GM19025 (cell line): Measurements from ENCODE around the gene DUS2.
"Not testable (repeated sequence)": the region's sequence is repeated elsewhere in the genome, so short reads cannot be mapped to it uniquely, and the experiment has no call there.

Source experiments
- ATAC-seq: cut with Tn5 transposase; IDR thresholded peaks from one replicate; pipeline ENCODE4 v1.9.1; 2021; ENCODE audit warnings: mild to moderate bottlenecking, low read depth, moderate library complexity; ENCODE audit not compliant: unreplicated experiment

DUS2 gene

GRCh38 chr16:67998231-67998778 is 24.8 kb upstream of the DUS2 start:
- ATAC-seq: not testable (repeated sequence)

DNA sequence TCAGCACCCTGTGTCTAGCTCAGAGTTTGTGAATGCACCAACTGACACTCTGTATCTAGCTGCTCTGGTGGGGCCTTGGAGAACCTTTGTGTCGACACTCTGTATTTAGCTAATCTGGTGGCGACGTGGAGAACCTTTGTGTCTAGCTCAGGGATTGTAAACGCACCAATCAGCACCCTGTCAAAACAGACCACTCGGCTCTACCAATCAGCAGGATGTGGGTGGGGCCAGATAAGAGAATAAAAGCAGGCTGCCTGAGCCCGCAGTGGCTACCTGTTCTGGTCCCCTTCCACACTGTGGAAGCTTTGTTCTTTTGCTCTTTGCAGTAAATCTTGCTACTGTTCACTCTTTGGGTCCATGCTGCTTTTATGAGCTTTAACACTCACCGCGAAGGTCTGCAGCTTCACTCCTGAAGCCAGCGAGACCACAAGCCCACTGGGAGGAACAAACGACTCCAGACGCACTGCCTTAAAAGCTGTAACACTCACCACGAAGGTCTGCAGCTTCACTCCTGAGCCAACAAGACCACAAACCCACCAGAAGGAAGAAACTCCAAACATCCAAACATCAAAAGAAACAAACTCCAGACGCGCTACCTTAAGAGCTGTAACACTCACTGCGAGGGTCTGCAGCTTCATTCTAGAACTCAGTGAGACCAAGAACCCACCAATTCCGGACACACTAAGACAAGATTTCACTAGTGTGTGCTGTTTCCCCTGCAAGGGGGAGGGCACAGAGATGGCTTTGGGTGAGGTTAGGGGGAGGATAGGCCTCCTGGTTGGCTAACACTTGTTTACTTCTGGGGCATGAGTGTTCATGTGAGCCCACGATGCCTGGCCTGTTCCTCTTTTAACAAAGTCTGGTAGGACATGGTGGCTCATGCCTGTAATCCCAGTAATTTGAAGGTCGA is 24.1 kb upstream of the DUS2 start, which contains the start of gene DPEP2:
DPEP2 (minus strand) TSS at position 706 of the 910 bp plus-strand sequence. CDS start 6,272 bp downstream, outside the sequence.
- ATAC-seq: not testable (repeated sequence)

- ATAC-seq: no peak
These were observed 23.1 kb upstream of the DUS2 start for GRCh38 chr16:67999985-68000384.

- ATAC-seq: no peak
These were observed 22.6 kb upstream of the DUS2 start for GRCh38 chr16:68000450-68000849.

DNA sequence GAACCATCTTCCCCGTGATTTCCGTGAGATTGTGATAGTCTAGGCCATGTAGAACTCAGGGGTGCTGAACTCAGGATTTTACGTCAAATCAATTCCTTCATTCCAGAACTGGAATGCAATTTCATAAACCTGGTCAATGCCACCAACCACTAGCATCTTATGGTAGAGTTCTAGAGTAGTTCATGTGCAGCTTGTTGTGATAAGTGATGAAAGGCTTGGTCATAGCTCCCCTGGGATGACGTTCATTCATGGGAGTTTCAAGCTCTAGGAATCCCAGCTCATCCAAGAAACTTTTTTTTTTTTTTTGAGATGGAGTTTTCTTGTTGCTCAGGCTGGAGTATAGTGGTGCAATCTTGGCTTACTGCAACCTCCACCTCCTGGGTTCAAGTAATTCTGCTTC is 20.1 kb upstream of the DUS2 start:
- no peak for ATAC-seq

GRCh38 chr16:68005211-68005610 is 17.9 kb upstream of the DUS2 start:
- no peak for ATAC-seq

DNA sequence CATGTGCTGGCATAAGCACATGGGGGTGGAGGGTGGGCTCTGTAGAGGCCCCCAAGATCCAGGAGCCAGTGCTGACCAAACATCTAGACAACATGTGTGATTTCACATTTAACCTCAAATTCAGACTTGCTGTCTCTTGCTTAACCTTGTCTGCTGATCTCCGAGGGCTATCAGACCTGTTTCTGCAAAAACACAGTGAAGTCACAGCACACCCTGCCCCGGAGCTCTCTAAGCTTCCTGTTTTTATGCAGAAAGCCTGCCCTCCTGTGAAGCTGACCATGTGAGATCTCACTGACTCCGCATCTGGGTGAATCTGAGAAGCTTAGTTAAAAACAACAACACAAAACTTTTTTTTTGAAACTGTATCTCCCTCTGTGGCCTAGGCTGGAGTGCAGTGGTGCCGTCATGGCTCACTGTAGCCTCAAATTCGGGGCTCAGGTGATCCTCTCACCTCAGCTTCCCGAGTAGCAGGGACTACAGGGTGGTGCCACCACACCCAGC is 17.2 kb upstream of the DUS2 start:
- ATAC-seq: no peak

- ATAC-seq: no peak
These were observed 13.8 kb upstream of the DUS2 start for GRCh38 chr16:68009157-68009735.

- not testable (repeated sequence) for ATAC-seq
These were observed 13.2 kb upstream of the DUS2 start for GRCh38 chr16:68009872-68010271.

GRCh38 chr16:68013440-68013839 is 9.6 kb upstream of the DUS2 start:
- ATAC-seq: no peak

DNA sequence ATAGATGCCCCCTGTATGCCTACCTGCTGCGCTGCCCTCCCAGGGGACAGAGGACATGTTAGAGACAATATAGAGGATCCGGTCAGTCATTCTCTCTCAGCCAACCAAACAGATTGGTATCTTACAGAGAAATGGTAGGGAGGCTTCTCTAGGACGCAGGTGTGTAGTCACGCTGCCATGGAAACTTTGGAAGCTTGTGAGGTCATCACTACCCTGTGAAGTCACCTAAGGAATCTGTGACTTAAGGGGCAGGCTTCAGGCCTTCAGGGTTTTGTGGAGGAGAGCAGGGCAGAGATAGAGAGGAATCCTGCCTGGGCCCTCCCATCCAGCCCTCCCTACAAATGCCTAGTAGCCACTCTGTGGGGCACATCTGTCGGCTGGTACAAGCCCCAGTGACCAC is 7.4 kb upstream of the DUS2 start, which contains the start of gene DPEP2NB:
DPEP2NB (minus strand) TSS at position 231 of the 400 bp plus-strand sequence; CDS start at position 90, 141 bp downstream.
- ATAC-seq: no peak

DNA sequence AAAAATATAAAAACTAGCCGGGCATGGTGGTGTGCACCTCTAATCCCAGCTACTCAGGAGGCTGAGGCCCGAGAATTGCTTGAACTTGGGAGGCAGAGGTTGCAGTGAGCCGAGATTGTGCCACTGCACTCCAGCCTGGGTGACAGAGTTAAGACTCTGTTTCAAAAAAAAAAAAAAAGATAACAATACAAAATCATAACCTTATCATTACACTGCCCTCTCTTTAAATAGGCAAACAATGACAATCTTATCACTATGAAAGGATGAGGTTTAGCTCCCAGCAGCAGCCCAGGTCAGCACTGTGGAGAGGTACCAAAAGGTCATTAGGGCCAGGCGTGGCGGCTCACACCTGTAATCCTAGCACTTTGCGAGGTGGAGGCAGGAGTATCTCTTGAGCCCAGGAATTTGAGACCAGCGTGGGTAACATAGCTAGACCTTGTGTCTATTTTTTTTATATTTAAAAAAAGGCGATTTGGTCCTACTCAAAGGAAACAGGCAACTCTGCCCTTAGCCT is 3.9 kb upstream of the DUS2 start:
- no peak for ATAC-seq

DNA sequence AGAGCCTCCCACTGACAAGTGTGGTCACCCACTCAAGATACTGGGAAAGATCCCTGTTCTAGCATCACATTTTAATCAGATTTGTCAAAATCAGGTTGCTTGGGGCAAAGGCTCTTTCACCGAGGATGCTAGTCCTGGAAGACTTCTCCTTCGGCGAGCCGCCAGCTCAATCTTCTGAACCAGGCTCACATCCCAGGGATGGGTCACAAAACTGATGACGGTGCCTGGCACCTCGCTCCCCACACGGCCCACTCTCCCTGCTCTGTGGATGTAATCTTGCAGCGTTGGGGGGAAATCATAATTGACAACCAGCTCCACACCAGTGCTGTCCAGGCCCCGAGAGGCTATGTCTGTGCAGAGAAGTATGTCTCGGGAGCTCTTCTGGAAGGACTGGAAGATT is 1.6 kb upstream of the DUS2 start:
- ATAC-seq: no peak

DNA sequence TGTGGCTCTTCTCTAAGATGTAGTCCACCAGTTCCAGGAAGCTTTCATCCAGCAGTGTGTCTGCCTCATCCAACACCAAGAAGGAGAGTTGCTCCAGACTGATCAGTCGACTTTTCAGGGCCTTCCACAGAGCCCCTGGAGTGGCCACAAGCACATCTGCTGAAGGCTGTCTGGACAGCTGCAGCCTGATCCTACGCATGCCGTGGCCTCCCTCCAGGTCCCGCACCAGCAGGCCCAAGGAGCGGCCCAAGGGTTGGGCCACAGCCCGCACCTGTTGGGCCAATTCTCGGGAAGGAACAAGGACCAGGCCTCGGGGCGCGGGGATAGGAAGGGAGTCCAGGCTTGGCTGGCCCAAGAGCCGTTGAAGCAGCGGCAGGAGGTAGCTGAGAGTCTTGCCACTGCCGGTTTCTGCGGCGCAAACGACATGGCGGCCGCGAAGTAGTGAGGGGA is 781 bp upstream of the DUS2 start:
- no peak for ATAC-seq

- no peak for ATAC-seq
These were observed 5.9 kb downstream of the DUS2 start for GRCh38 chr16:68028996-68029395.

GRCh38 chr16:68030108-68030507 is 7.0 kb downstream of the DUS2 start:
- not testable (repeated sequence) for ATAC-seq

- ATAC-seq: no peak
These were observed 8.9 kb downstream of the DUS2 start for GRCh38 chr16:68031951-68032350.

DNA sequence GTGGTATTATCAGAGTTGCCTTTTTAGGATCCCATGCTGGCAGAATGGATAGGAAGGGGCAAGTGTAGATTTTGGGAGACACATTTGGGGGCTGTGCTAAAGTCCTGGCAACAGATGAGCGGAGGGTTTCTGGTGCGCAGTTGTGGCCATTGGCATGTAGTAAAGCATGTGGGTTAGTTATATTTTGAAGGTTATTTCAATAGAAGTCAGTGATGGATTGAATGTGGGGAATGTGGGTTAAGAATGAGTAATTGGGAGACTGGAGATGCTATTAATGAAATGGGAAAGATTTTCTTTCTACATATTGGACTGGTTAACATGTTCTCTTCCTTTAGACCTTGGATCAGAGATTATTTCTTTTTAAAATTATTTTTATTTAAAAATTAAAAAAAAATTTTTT is 10.0 kb downstream of the DUS2 start:
- no peak for ATAC-seq

DNA sequence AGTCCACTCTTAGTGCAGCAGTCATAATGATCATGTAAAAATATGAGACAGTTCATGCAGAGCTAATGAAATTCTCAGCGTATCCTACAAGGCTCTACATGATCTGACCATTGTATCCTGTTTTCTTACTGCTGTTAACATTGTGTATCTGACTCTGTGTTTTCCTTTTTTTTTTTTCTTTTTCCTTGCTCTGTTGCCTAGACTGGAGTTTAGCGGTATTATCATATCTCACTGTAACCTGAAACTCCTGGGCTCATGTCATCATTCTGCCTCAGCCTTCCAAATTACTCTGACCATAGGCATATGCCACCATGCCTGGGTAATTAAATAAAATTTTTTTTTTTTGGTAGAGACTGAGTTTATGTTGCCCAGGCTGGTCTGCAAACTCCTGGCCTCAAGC is 12.1 kb downstream of the DUS2 start:
- ATAC-seq: no peak

GRCh38 chr16:68037841-68038597 is 14.9 kb downstream of the DUS2 start:
- no peak for ATAC-seq
